Trophoblast cell (in vitro differentiated cells and primary cell): Measurements from ENCODE around the gene CBFA2T3.
"Not testable (repeated sequence)": the region's sequence is repeated elsewhere in the genome, so short reads cannot be mapped to it uniquely, and the experiment has no call there.

ENCODE experiments used
- DNase-seq, 2 donors: peaks; one replicate each; pipeline ENCODE4 v3.0.0-alpha.2; 2016
- H2AFZ ChIP-seq: 2 replicates; pipeline ENCODE4 v1.6.1; 2013; ENCODE audit warnings: low read length, moderate library complexity, mild to moderate bottlenecking; ENCODE audit not compliant: insufficient read depth, poor library complexity
- H2AK5ac ChIP-seq: 2 replicates; pipeline ENCODE4 v1.6.1; 2013; ENCODE audit warnings: mild to moderate bottlenecking, low read length
- H2BK120ac ChIP-seq: 2 replicates; pipeline ENCODE4 v1.6.1; 2013; ENCODE audit warnings: low read length, mild to moderate bottlenecking, moderate library complexity; ENCODE audit not compliant: insufficient read depth, poor library complexity
- H2BK12ac ChIP-seq: 2 replicates; pipeline ENCODE4 v1.6.1; 2013; ENCODE audit warnings: mild to moderate bottlenecking, low read length, moderate library complexity
- H2BK5ac ChIP-seq: 2 replicates; pipeline ENCODE4 v1.6.1; 2013; ENCODE audit warnings: low read length, low read depth, moderate library complexity, mild to moderate bottlenecking; ENCODE audit not compliant: poor library complexity
- H3K14ac ChIP-seq: 2 replicates; pipeline ENCODE4 v1.6.1; 2013; ENCODE audit warnings: mild to moderate bottlenecking, low read length
- H3K18ac ChIP-seq: 2 replicates; pipeline ENCODE4 v1.6.1; 2013; ENCODE audit warnings: mild to moderate bottlenecking, low read length
- H3K23ac ChIP-seq: 2 replicates; pipeline ENCODE4 v1.6.1; 2013; ENCODE audit warnings: low read length
- H3K27ac ChIP-seq: 2 replicates; pipeline ENCODE4 v1.5.1; 2013; ENCODE audit warnings: low read depth, mild to moderate bottlenecking, inconsistent platforms, low read length, moderate library complexity
- H3K27me3 ChIP-seq: 2 replicates; pipeline ENCODE4 v1.6.1; 2013; ENCODE audit warnings: inconsistent platforms, mild to moderate bottlenecking, low read length, moderate library complexity; ENCODE audit not compliant: insufficient read depth
- H3K36me3 ChIP-seq, 2 experiments: 1 replicate in 1 of 2; 2 replicates in 1 of 2; pipeline ENCODE4 v1.6.1; 2013; ENCODE audit warnings: low read length in 2 of 2, mild to moderate bottlenecking in 2 of 2, moderate library complexity in 1 of 2; ENCODE audit not compliant: insufficient read depth in 2 of 2, control insufficient read depth in 1 of 2
- H3K4ac ChIP-seq: 2 replicates; pipeline ENCODE4 v1.6.1; 2013; ENCODE audit warnings: low read depth, mild to moderate bottlenecking, low read length, moderate library complexity
- H3K4me1 ChIP-seq, 2 experiments: 1 replicate in 1 of 2; 2 replicates in 1 of 2; pipeline ENCODE4 v1.6.1; 2013; ENCODE audit warnings: low read length in 2 of 2, mild to moderate bottlenecking in 2 of 2, moderate library complexity in 1 of 2; ENCODE audit not compliant: insufficient read depth in 2 of 2, control insufficient read depth in 1 of 2
- H3K4me2 ChIP-seq: 2 replicates; pipeline ENCODE4 v1.6.1; 2013; ENCODE audit warnings: inconsistent platforms, mild to moderate bottlenecking, low read length, moderate library complexity
- H3K4me3 ChIP-seq: 2 replicates; pipeline ENCODE4 v1.5.1; 2013; ENCODE audit warnings: mild to moderate bottlenecking, low read depth, low read length, inconsistent platforms
- H3K79me1 ChIP-seq: one replicate; pipeline ENCODE4 v1.6.1; 2013; ENCODE audit warnings: low read length
- H3K79me2 ChIP-seq: 2 replicates; pipeline ENCODE4 v1.6.1; 2013; ENCODE audit warnings: low read length, mild to moderate bottlenecking; ENCODE audit not compliant: control insufficient read depth, insufficient read depth, poor library complexity
- H3K9ac ChIP-seq: 2 replicates; pipeline ENCODE4 v1.6.1; 2013; ENCODE audit warnings: mild to moderate bottlenecking, low read length
- H3K9me3 ChIP-seq: 2 replicates; pipeline ENCODE4 v1.6.1; 2013; ENCODE audit warnings: low read depth, mild to moderate bottlenecking, control low read depth, inconsistent platforms, low read length; ENCODE audit not compliant: insufficient read depth
- H4K12ac ChIP-seq: 2 replicates; pipeline ENCODE4 v1.6.1; 2013; ENCODE audit warnings: low read depth, mild to moderate bottlenecking, low read length, moderate library complexity
- H4K8ac ChIP-seq: 2 replicates; pipeline ENCODE4 v1.6.1; 2013; ENCODE audit warnings: low read depth, mild to moderate bottlenecking, low read length, moderate library complexity
- H4K91ac ChIP-seq: one replicate; pipeline ENCODE4 v1.6.1; 2013; ENCODE audit warnings: low read depth, mild to moderate bottlenecking, low read length, moderate library complexity
- WGBS: extraction: QIAGEN DNeasy Blood & Tissue Kit; methylation state at CpG from one replicate; pipeline ENCODE4 v1.1.7; 2013; ENCODE audit warnings: missing lambda C conversion rate; ENCODE audit not compliant: insufficient read length, insufficient coverage; ENCODE audit errors: extremely low coverage; 5-methylcytosine and 5-hydroxymethylcytosine counted together

The CBFA2T3 gene

GRCh38 chr16:88920618-88921590 lies 56.1 kb downstream of the CBFA2T3 start:
- Histone ChIP-seq H3K23ac (no peak overlapping the region), H3K27ac (no peak overlapping the region), H2AK5ac (no peak overlapping the region), H3K9me3 (peaks cover 12% of the 10 kb centered on the region), H2AFZ (no peak overlapping the region), H3K18ac (no peak overlapping the region), H2BK5ac (no peak overlapping the region), H3K14ac (no peak overlapping the region), H3K36me3 (no peaks in the 10 kb centered on the region), H2BK12ac (no peak overlapping the region), H3K79me1 (peaks cover 12% of the 10 kb centered on the region), H4K8ac (no peak overlapping the region), H3K4me2 (no peak overlapping the region), H3K4me1 (peaks cover 12 to 22% of the 10 kb centered on the region in 2 experiments), H4K91ac (no peak overlapping the region), H4K12ac (no peak overlapping the region), H3K27me3 (no peaks in the 10 kb centered on the region), H3K4ac (no peak overlapping the region), H2BK120ac (no peak overlapping the region), H3K9ac (no peak overlapping the region), H3K4me3 (no peak overlapping the region), H3K79me2 (no peaks in the 10 kb centered on the region)
- WGBS = no CpG with 5 or more reads among the region's 28 CpGs
- peak; percentile 59 to 77 for DNase-seq

- no peak overlapping the region for H3K4me2 ChIP-seq
- H3K36me3 ChIP-seq = no peaks in the 10 kb centered on the region
- H4K91ac ChIP-seq = no peak overlapping the region
- no peak for DNase-seq
- H3K18ac ChIP-seq = no peak overlapping the region
- WGBS = no CpG with 5 or more reads among the region's 12 CpGs
- no peak overlapping the region for H2BK12ac ChIP-seq
- no peaks in the 10 kb centered on the region for H3K79me2 ChIP-seq
- H3K27me3 ChIP-seq = no peaks in the 10 kb centered on the region
- H3K9ac ChIP-seq = no peak overlapping the region
- peaks cover 3 to 12% of the 10 kb centered on the region in 2 experiments for H3K4me1 ChIP-seq
- no peak overlapping the region for H4K12ac ChIP-seq
- H3K23ac ChIP-seq = no peak overlapping the region
- no peak overlapping the region for H2BK5ac ChIP-seq
- H2BK120ac ChIP-seq = no peak overlapping the region
- no peak overlapping the region for H3K4ac ChIP-seq
- no peak overlapping the region for H3K27ac ChIP-seq
- H2AFZ ChIP-seq = no peak overlapping the region
- no peak overlapping the region for H4K8ac ChIP-seq
- no peak overlapping the region for H3K4me3 ChIP-seq
- H3K79me1 ChIP-seq = peaks cover 6% of the 10 kb centered on the region
- H3K9me3 ChIP-seq = peaks cover 15% of the 10 kb centered on the region
- H2AK5ac ChIP-seq = no peak overlapping the region
- H3K14ac ChIP-seq = no peak overlapping the region
These were observed 57.1 kb downstream of the CBFA2T3 start for GRCh38 chr16:88919936-88920335.

GRCh38 chr16:88918896-88919295 lies 58.1 kb downstream of the CBFA2T3 start:
- not testable (repeated sequence) for H3K79me2 ChIP-seq, H3K36me3 ChIP-seq, H4K8ac ChIP-seq, H3K9ac ChIP-seq, H3K18ac ChIP-seq, H3K4me1 ChIP-seq, H3K4me3 ChIP-seq, H3K79me1 ChIP-seq, H3K14ac ChIP-seq, H4K91ac ChIP-seq, H4K12ac ChIP-seq, H3K23ac ChIP-seq, H2BK120ac ChIP-seq, H2BK5ac ChIP-seq, H3K27ac ChIP-seq, H2AK5ac ChIP-seq, H2AFZ ChIP-seq, H2BK12ac ChIP-seq, H3K4me2 ChIP-seq, H3K27me3 ChIP-seq, H3K4ac ChIP-seq, DNase-seq
- no CpG with 5 or more reads among the region's 8 CpGs for WGBS
- H3K9me3 ChIP-seq = peaks cover 17% of the 10 kb centered on the region

GRCh38 chr16:88917915-88918627 lies 58.9 kb downstream of the CBFA2T3 start:
- DNase-seq = no peak
- H3K27ac ChIP-seq = no peak overlapping the region
- WGBS = no CpG with 5 or more reads among the region's 19 CpGs
- H3K79me1 ChIP-seq = peaks cover 4% of the 10 kb centered on the region
- H2BK120ac ChIP-seq = peak overlapping the region; percentile 40
- H3K23ac ChIP-seq = no peak overlapping the region
- H3K4me3 ChIP-seq = no peak overlapping the region
- no peak overlapping the region for H4K12ac ChIP-seq
- H3K27me3 ChIP-seq = no peaks in the 10 kb centered on the region
- no peak overlapping the region for H2AFZ ChIP-seq
- no peak overlapping the region for H4K8ac ChIP-seq
- H3K9me3 ChIP-seq = peaks cover 20% of the 10 kb centered on the region
- no peak overlapping the region for H3K18ac ChIP-seq
- H3K36me3 ChIP-seq = no peaks in the 10 kb centered on the region
- no peak overlapping the region for H2BK12ac ChIP-seq
- H4K91ac ChIP-seq = peak overlapping the region; percentile 59
- no peak overlapping the region for H2BK5ac ChIP-seq
- H3K4me2 ChIP-seq = no peak overlapping the region
- H3K79me2 ChIP-seq = no peaks in the 10 kb centered on the region
- H3K4me1 ChIP-seq = peaks cover 0 to 6% of the 10 kb centered on the region in 2 experiments
- H3K4ac ChIP-seq = no peak overlapping the region
- no peak overlapping the region for H2AK5ac ChIP-seq
- H3K14ac ChIP-seq = no peak overlapping the region
- H3K9ac ChIP-seq = no peak overlapping the region
